Thyroid gland (tissue), 4 donors: ENCODE results near the gene MRC2. TPM values are rescaled to one million over a fixed set of nuclear protein-coding genes. Genes with fewer than 3 reads are reported as not detected.

Experiments
- DNase-seq, 2 donors: peaks; one replicate each; pipeline ENCODE4 v3.0.0-alpha.2; 2019
- H3K27ac ChIP-seq, 3 donors: fragments of 200-600 bp; sonication (generic); 1 replicate in 2 of 3; 2 replicates in 1 of 3; pipeline ENCODE4 v1.5.1; 2016 to 2019; ENCODE audit warnings: mild to moderate bottlenecking in 1 of 3, moderate library complexity in 1 of 3
- H3K27me3 ChIP-seq: fragments of 200-600 bp; sonication (generic); one replicate; pipeline ENCODE4 v1.5.1; 2019
- H3K36me3 ChIP-seq, 2 donors: fragments of 200-600 bp; sonication (generic); one replicate each; pipeline ENCODE4 v1.5.1; 2016 to 2019
- H3K4me1 ChIP-seq, 2 donors: fragments of 200-600 bp; sonication (generic); one replicate each; pipeline ENCODE4 v1.5.1; 2017 to 2019
- H3K4me3 ChIP-seq, 3 donors: fragments of 200-600 bp; sonication (generic); replicated peaks in 1 of 3; 1 replicate in 2 of 3; 2 replicates in 1 of 3; pipeline ENCODE4 v1.5.1; 2016; ENCODE audit warnings: mild to moderate bottlenecking in 1 of 3
- H3K9me3 ChIP-seq: fragments of 200-600 bp; sonication (generic); one replicate; pipeline ENCODE4 v1.5.1; 2017
- POLR2A ChIP-seq, 2 donors: fragments of 450-650 bp; IDR thresholded peaks; one replicate each; pipeline ENCODE4 v1.6.1; 2017; ENCODE audit warnings: antibody characterized with exemption in 2 of 2, mild to moderate bottlenecking in 2 of 2, moderate library complexity in 1 of 2
- WGBS, 2 donors: methylation state at CpG; one replicate each; pipeline ENCODE4 v1.1.5; 2017; 5-methylcytosine and 5-hydroxymethylcytosine counted together
- intact Hi-C: fragments of 100-400 bp; cut with DNase I; formaldehyde crosslinking; loops from one replicate; pipeline ENCODE4 v1.15.1; 2023
- total RNA-seq, 4 donors: library from RNA; depleted of rRNA; stranded (reverse); fragments of >200 nt; gene quantifications; one replicate each; pipeline ENCODE4 v1.2.3, GENCODE V29; 2016
- TF ChIP-seq, protein P1 (sequence below), 6 experiments: fragments of 200-600 bp in 3 of 6; fragments of 450-650 bp in 3 of 6; sonication (generic) in 3 of 6; IDR thresholded peaks; one replicate each; pipeline ENCODE4 v1.5.1; 2016 to 2019; ENCODE audit warnings: antibody characterized with exemption in 6 of 6, mild to moderate bottlenecking in 2 of 6, inconsistent platforms in 1 of 6, moderate library complexity in 1 of 6

The MRC2 gene
- total RNA-seq, 4 donors from 2014 or later: 7.9 to 15.2 (median 10.9) TPM

DNA sequence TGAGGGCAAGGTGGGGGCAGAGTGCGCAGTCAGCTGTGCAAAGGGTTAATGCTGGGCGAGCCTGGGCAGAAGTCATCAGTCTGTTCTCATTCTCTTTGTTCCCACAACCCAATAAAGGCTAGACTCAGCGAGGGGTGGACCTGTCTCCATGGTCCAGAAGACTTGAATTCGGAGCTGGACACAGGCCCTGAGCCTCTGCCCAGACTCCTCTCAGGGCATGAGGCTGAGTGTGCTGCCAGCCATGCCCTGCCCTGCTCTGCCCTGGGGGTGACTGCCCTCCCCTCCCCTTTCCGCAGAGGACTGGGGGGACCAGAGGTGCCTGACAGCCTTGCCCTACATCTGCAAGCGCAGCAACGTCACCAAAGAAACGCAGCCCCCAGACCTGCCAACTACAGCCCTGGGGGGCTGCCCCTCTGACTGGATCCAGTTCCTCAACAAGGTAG lies 54.5 kb downstream of the MRC2 start:
- Histone ChIP-seq H3K4me3 (no peak overlapping the region), H3K4me1 (no peaks in the 10 kb centered on the region), H3K27ac (no peak overlapping the region), H3K36me3 (no peaks in the 10 kb centered on the region), H3K27me3 (no peaks in the 10 kb centered on the region), H3K9me3 (no peaks in the 10 kb centered on the region)
- TF ChIP-seq, protein P1, sequence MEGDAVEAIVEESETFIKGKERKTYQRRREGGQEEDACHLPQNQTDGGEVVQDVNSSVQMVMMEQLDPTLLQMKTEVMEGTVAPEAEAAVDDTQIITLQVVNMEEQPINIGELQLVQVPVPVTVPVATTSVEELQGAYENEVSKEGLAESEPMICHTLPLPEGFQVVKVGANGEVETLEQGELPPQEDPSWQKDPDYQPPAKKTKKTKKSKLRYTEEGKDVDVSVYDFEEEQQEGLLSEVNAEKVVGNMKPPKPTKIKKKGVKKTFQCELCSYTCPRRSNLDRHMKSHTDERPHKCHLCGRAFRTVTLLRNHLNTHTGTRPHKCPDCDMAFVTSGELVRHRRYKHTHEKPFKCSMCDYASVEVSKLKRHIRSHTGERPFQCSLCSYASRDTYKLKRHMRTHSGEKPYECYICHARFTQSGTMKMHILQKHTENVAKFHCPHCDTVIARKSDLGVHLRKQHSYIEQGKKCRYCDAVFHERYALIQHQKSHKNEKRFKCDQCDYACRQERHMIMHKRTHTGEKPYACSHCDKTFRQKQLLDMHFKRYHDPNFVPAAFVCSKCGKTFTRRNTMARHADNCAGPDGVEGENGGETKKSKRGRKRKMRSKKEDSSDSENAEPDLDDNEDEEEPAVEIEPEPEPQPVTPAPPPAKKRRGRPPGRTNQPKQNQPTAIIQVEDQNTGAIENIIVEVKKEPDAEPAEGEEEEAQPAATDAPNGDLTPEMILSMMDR (IDR thresholded peaks at IDR 0.05): no peak
- no peak for TF ChIP-seq POLR2A (IDR thresholded peaks at IDR 0.05)
- intact Hi-C loops: no loop called here
- no peak for DNase-seq
- WGBS, 2 donors: 96% methylated on average over 8 of the region's 8 CpGs

DNA sequence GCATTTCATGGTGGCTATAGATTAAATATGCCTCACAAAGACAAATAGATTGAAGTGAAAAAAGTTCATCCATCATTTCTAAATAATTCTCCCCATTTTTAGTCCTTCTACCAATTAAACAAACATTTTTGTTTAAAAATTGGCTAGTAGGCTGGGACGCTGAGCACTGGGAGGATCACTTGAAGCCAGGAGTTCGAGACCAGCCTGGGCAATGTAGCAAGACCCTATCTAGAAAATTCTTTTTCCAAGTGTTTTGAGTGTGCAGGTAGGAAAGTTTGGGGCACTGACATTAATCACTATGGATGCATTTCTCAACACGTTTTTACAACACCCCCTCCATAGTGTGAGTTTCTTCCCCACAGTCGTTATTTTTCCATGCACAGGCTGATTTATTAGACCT lies 56.7 kb downstream of the MRC2 start:
- 89 to 95% methylated on average over 4 of the region's 4 CpGs for WGBS, 2 donors
- Histone ChIP-seq H3K9me3 (no peaks in the 10 kb centered on the region), H3K4me3 (no peak overlapping the region), H3K27ac (no peak overlapping the region), H3K4me1 (no peaks in the 10 kb centered on the region), H3K27me3 (no peaks in the 10 kb centered on the region), H3K36me3 (no peaks in the 10 kb centered on the region)
- no peak for TF ChIP-seq POLR2A (IDR thresholded peaks at IDR 0.05)
- TF ChIP-seq, protein P1 (IDR thresholded peaks at IDR 0.05): no peak
- DNase-seq: no peak
- intact Hi-C loops: no loop called here

DNA sequence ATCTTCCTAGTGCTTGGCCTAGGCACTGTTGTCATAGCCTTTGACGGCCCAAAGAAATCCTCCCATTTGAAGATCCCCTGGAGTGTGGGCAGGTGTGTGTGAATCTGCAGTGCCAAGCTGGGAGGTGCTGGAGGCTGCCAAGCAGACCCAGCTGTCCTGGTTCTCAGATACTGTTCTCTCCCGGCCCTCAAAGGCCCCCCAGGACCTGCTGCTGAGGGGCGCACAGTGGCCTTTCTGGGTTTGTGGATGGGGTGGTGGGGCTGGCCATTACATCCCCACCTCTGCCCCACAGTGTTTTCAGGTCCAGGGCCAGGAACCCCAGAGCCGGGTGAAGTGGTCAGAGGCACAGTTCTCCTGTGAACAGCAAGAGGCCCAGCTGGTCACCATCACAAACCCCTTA lies 60.5 kb downstream of the MRC2 start:
- no peak for DNase-seq
- intact Hi-C loops: no loop called here
- no peaks in the 10 kb centered on the region for H3K4me1 ChIP-seq
- 71 to 91% methylated on average over 1 to 3 of the region's 4 CpGs for WGBS, 2 donors
- H3K27me3 ChIP-seq: no peaks in the 10 kb centered on the region
- TF ChIP-seq POLR2A (IDR thresholded peaks at IDR 0.05): no peak
- TF ChIP-seq, protein P1 (IDR thresholded peaks at IDR 0.05): no peak
- no peaks in the 10 kb centered on the region for H3K36me3 ChIP-seq
- no peak overlapping the region for H3K27ac ChIP-seq
- H3K4me3 ChIP-seq: no peak overlapping the region
- no peaks in the 10 kb centered on the region for H3K9me3 ChIP-seq

DNA sequence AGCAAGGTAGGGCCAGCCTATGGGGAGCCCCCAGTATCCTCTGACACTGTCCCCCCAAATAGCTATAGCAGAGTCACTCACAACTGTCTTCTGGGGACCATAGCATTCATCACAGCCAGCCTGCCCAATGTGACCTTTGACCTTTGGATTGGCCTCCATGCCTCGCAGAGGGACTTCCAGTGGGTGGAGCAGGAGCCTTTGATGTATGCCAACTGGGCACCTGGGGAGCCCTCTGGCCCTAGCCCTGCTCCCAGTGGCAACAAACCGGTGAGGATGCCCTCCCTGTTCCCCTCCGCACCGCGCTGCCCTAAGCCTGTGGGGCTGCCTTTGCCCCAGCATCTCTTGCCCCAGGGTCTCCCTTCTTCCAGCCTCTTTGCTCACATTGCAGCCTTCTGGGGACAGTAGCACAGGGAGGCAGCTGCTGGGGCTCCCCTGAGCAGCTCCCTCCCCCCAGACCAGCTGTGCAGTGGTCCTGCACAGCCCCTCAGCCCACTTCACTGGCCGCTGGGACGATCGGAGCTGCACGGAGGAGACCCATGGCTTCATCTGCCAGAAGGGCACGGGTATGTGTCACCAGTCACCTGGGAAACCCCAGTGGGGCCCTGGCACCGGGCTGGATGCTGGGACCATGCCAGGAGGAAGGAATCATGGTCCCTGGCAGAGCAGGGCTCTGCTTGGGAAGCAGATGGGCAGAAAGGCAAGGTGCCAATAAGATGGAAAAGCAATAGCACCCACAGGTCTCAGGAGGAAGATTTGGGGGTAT lies 61.1 kb downstream of the MRC2 start:
- no peak for TF ChIP-seq POLR2A (IDR thresholded peaks at IDR 0.05)
- TF ChIP-seq, protein P1 (IDR thresholded peaks at IDR 0.05): no peak
- Histone ChIP-seq H3K9me3 (no peaks in the 10 kb centered on the region), H3K4me1 (no peaks in the 10 kb centered on the region), H3K27me3 (no peaks in the 10 kb centered on the region), H3K27ac (no peak overlapping the region), H3K36me3 (no peaks in the 10 kb centered on the region), H3K4me3 (no peak overlapping the region)
- WGBS, 2 donors: 44 to 83% methylated on average over 5 to 11 of the region's 11 CpGs
- no peak for DNase-seq
- intact Hi-C loops: no loop called here

DNA sequence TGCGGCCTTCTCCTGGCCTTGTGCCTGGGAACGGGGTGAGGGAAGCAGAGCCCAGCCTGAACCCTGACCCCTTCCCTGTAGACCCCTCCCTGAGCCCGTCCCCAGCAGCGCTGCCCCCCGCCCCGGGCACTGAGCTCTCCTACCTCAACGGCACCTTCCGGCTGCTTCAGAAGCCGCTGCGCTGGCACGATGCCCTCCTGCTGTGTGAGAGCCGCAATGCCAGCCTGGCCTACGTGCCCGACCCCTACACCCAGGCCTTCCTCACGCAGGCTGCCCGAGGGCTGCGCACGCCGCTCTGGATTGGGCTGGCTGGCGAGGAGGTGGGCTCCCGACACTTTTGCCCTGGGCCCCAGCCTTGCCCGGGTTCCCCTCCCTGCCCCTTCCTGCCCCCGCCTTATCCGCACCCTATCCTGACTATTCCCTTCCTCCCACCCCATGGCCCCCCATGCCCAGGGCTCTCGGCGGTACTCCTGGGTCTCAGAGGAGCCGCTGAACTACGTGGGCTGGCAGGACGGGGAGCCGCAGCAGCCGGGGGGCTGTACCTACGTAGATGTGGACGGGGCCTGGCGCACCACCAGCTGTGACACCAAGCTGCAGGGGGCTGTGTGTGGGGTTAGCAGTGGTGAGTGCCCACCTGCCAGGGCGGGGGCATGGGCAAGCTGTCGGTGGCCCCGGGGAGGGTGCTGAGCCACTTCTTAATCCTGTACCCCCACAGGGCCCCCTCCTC lies 62.1 kb downstream of the MRC2 start:
- Histone ChIP-seq H3K9me3 (no peaks in the 10 kb centered on the region), H3K4me1 (no peaks in the 10 kb centered on the region), H3K27me3 (no peaks in the 10 kb centered on the region), H3K36me3 (no peaks in the 10 kb centered on the region), H3K4me3 (no peak overlapping the region), H3K27ac (no peak overlapping the region)
- TF ChIP-seq, protein P1 (IDR thresholded peaks at IDR 0.05): no peak
- TF ChIP-seq POLR2A (IDR thresholded peaks at IDR 0.05): no peak
- 89 to 91% methylated on average over 27 to 34 of the region's 37 CpGs for WGBS, 2 donors
- DNase-seq: no peak
- intact Hi-C loops: no loop called here
